MM.1S (cell line): ENCODE measurements around the gene SLC13A3.
A peak's percentile ranks its signal among the peaks of the same experiment; 100 is the strongest.

ENCODE experiments used
- DNase-seq: peaks from one replicate; pipeline ENCODE4 v3.0.0-alpha.2; 2015
- H2AFZ ChIP-seq: fragments of 300-600 bp; sonication (generic); 2 replicates; pipeline ENCODE4 v1.6.0; 2016; ENCODE audit warnings: antibody characterized with exemption, low read length
- H3F3A ChIP-seq: fragments of 300-600 bp; sonication (generic); 2 replicates; pipeline ENCODE4 v1.6.1; 2016; ENCODE audit warnings: mild to moderate bottlenecking, antibody characterized with exemption, low read length, moderate library complexity, mixed read lengths; ENCODE audit not compliant: insufficient read depth
- H3K27ac ChIP-seq: fragments of 300-600 bp; sonication (generic); 2 replicates; pipeline ENCODE4 v1.5.1; 2016; ENCODE audit warnings: mild to moderate bottlenecking, low read length
- H3K27me3 ChIP-seq: fragments of 300-600 bp; sonication (generic); replicated peaks from 2 replicates; pipeline ENCODE4 v1.6.0; 2016; ENCODE audit warnings: low read length; ENCODE audit not compliant: insufficient read depth
- H3K36me3 ChIP-seq: fragments of 300-600 bp; sonication (generic); replicated peaks from 2 replicates; pipeline ENCODE4 v1.6.1; 2016; ENCODE audit warnings: mild to moderate bottlenecking, low read length, mixed read lengths; ENCODE audit not compliant: insufficient read depth
- H3K4me1 ChIP-seq: fragments of 300-600 bp; sonication (generic); 2 replicates; pipeline ENCODE4 v1.6.1; 2016; ENCODE audit warnings: low read length, mixed read lengths
- H3K4me2 ChIP-seq: fragments of 300-600 bp; sonication (generic); 2 replicates; pipeline ENCODE4 v1.6.0; 2016; ENCODE audit warnings: low read depth, low read length
- H3K4me3 ChIP-seq: fragments of 300-600 bp; sonication (generic); 2 replicates; pipeline ENCODE4 v1.5.1; 2016; ENCODE audit warnings: low read length, mixed read lengths
- H3K79me2 ChIP-seq: fragments of 300-600 bp; sonication (generic); 2 replicates; pipeline ENCODE4 v1.6.1; 2016; ENCODE audit warnings: mixed run types, low read length, mixed read lengths
- H3K9ac ChIP-seq: fragments of 300-600 bp; sonication (generic); 2 replicates; pipeline ENCODE4 v1.6.1; 2016; ENCODE audit warnings: low read length, mixed read lengths
- H3K9me2 ChIP-seq: fragments of 300-600 bp; sonication (generic); replicated peaks from 2 replicates; pipeline ENCODE4 v1.6.1; 2016; ENCODE audit warnings: mild to moderate bottlenecking, low read length, mixed read lengths; ENCODE audit not compliant: insufficient read depth
- H3K9me3 ChIP-seq: fragments of 300-600 bp; sonication (generic); replicated peaks from 2 replicates; pipeline ENCODE4 v1.6.1; 2016; ENCODE audit warnings: mild to moderate bottlenecking, low read length, mixed read lengths; ENCODE audit not compliant: insufficient read depth
- H4K20me1 ChIP-seq: fragments of 300-600 bp; sonication (generic); 2 replicates; pipeline ENCODE4 v1.6.1; 2016; ENCODE audit warnings: mild to moderate bottlenecking, low read length, moderate library complexity, mixed read lengths; ENCODE audit not compliant: insufficient read depth
- EZH2 ChIP-seq: fragments of 300-600 bp; sonication (generic); optimal IDR thresholded peaks from 2 replicates; pipeline ENCODE3; 2017; ENCODE audit warnings: low read depth, mild to moderate bottlenecking, antibody characterized with exemption, low read length, mixed read lengths
- EZH2phosphoT487 ChIP-seq: fragments of 300-600 bp; sonication (generic); IDR thresholded peaks from 2 replicates; pipeline ENCODE4 v1.6.1; 2018; ENCODE audit warnings: antibody characterized with exemption, low read length
- TF ChIP-seq, protein P1 (sequence below): fragments of 300-600 bp; sonication (generic); IDR thresholded peaks from 2 replicates; pipeline ENCODE4 v1.5.1; 2016; ENCODE audit warnings: antibody characterized with exemption, low read length, mixed read lengths

SLC13A3 gene

DNA sequence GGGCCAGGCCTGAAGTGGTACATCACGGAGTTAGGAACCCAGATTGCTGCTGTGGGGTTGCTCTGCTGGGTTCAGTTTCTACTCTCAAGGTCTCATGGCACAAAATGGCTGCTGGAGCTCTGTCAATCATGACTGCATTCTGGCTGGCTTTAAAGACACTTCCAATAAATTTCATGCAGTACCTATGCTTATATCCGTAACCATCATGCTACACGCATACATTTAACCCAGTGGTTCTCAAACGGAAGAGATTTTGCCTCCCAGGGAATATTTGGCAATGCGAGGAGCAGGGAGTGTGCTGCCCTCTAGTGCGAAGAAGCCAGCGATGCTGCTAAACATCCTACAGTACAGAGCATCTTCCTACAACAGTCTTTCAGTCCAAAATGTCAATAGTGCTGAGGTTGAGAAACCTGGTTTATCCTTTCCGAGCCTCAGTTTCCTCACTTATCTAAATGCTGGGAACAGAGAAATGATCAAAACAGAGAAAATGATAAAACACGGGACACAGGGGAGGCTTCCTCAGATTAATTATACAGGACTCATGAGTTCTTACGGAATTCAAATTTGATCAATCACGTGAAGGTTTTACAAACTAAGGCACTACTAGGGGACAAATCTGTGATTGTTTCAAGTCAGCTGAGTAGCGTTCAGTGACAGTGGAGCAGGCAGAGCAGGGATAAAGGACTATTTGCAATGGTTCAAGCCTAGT lies 48.5 kb upstream of the SLC13A3 start:
- Histone ChIP-seq H3K4me1 (peaks cover 25% of the 10 kb centered on the region), H4K20me1 (no peaks in the 10 kb centered on the region), H3K9me2 (no peaks in the 10 kb centered on the region), H3K4me3 (no peak overlapping the region), H3K9ac (no peak overlapping the region), H3K27me3 (no peaks in the 10 kb centered on the region), H3K79me2 (no peaks in the 10 kb centered on the region), H3F3A (peaks cover 7% of the 10 kb centered on the region; the same call in 1 of the 2 replicates), H3K36me3 (no peaks in the 10 kb centered on the region), H3K4me2 (no peak overlapping the region), H3K9me3 (no peaks in the 10 kb centered on the region), H3K27ac (no peak overlapping the region), H2AFZ (no peak overlapping the region)
- TF ChIP-seq EZH2phosphoT487 (no peak), EZH2 (no peak)
- TF ChIP-seq, protein P1, sequence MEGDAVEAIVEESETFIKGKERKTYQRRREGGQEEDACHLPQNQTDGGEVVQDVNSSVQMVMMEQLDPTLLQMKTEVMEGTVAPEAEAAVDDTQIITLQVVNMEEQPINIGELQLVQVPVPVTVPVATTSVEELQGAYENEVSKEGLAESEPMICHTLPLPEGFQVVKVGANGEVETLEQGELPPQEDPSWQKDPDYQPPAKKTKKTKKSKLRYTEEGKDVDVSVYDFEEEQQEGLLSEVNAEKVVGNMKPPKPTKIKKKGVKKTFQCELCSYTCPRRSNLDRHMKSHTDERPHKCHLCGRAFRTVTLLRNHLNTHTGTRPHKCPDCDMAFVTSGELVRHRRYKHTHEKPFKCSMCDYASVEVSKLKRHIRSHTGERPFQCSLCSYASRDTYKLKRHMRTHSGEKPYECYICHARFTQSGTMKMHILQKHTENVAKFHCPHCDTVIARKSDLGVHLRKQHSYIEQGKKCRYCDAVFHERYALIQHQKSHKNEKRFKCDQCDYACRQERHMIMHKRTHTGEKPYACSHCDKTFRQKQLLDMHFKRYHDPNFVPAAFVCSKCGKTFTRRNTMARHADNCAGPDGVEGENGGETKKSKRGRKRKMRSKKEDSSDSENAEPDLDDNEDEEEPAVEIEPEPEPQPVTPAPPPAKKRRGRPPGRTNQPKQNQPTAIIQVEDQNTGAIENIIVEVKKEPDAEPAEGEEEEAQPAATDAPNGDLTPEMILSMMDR, result peak; percentile 64
- DNase-seq, result no peak

DNA sequence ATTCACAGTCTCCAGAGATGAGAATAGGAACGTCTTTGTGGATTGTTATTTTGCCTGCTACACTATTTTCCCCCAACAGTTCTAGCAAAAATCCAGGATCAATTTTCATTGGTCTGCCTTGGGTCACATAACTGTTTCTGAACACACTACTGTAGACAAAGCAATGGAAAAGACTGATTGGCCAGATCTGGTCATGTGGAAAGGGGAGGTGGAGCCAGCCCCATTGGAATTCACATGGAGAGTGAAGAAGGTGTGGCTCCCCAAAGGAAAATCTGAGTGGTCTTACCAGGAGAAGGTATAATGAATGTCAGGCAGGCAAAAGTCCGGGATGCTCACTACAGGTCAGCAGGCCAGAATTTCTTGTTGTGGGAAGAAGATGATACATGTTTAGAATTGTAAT lies 47.5 kb upstream of the SLC13A3 start:
- Histone ChIP-seq H3K4me1 (peaks cover 31% of the 10 kb centered on the region), H3K27ac (no peak overlapping the region), H2AFZ (no peak overlapping the region), H3K9me2 (no peaks in the 10 kb centered on the region), H3K4me2 (no peak overlapping the region), H3K27me3 (no peaks in the 10 kb centered on the region), H3K36me3 (no peaks in the 10 kb centered on the region), H3F3A (peaks cover 7% of the 10 kb centered on the region; the same call in 1 of the 2 replicates), H3K9ac (no peak overlapping the region), H3K79me2 (no peaks in the 10 kb centered on the region), H4K20me1 (no peaks in the 10 kb centered on the region), H3K9me3 (no peaks in the 10 kb centered on the region), H3K4me3 (no peak overlapping the region)
- no peak for DNase-seq
- TF ChIP-seq EZH2, result no peak
- TF ChIP-seq EZH2phosphoT487, result no peak
- TF ChIP-seq, protein P1, result no peak

DNA sequence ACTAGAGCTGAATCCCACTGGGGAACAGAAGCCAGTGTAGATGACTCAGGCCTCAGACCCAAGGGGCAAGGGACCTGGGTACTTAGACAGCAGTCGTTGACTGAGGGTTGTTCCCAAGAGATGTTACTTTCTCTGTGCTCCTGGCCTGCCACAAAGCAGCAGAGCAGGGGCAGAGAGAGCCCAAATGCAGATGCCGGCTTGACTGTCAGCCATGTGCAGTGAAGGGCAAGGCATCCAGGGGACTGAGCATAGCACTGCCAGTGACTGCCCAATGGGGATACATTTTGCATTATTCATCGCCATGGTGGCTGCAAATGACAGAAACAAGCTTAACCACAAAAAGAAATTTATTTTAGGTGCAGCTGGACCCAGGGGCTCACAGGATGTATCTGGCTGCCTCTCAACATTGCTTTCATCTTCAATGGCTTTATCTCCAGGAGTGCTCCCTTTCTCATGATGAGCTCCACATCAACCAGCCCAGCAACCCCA lies 45.6 kb upstream of the SLC13A3 start:
- H3K27ac ChIP-seq, result peak overlapping the region; percentile 72; the same call in 1 of the 2 replicates
- peaks cover 7% of the 10 kb centered on the region; the same call in 1 of the 2 replicates for H3F3A ChIP-seq
- no peaks in the 10 kb centered on the region for H3K9me3 ChIP-seq
- TF ChIP-seq, protein P1, result no peak
- TF ChIP-seq EZH2phosphoT487, result no peak
- no peak for TF ChIP-seq EZH2
- H3K4me3 ChIP-seq, result no peak overlapping the region
- no peaks in the 10 kb centered on the region for H3K36me3 ChIP-seq
- DNase-seq, result peak; percentile 26
- H3K79me2 ChIP-seq, result no peaks in the 10 kb centered on the region
- H3K9me2 ChIP-seq, result no peaks in the 10 kb centered on the region
- H2AFZ ChIP-seq, result peak overlapping the region; percentile 24
- peak overlapping the region; percentile 48; the same call in 1 of the 2 replicates for H3K4me2 ChIP-seq
- peaks cover 31% of the 10 kb centered on the region for H3K4me1 ChIP-seq
- 0 out of 2 replicates have a peak overlapping the region, but pooled peaks have one; percentile 31 for H3K9ac ChIP-seq
- H4K20me1 ChIP-seq, result no peaks in the 10 kb centered on the region
- H3K27me3 ChIP-seq, result no peaks in the 10 kb centered on the region
